Measurements from ENCODE around the gene SHF. TPM values are rescaled to one million over a fixed set of nuclear protein-coding genes. Genes with fewer than 3 reads are reported as not detected.

The SHF gene
- total and polyA plus RNA-seq, 2 of the 4 experiments (the other 2 are of a cell fraction): 1.8 to 3.5 TPM

GRCh38 chr15:45128971-45129639, 58.7 kb downstream of the SHF start:
- Histone ChIP-seq H3K23ac (ENCODE audit: low read depth, low read length) (no peak overlapping the region), H4K20me1 (ENCODE audit: insufficient read depth, low read length) (no peaks in the 10 kb centered on the region), H2AFZ (replicated peaks; ENCODE audit: low read length, poor library complexity) (peak overlapping the region; percentile 54), H2BK5ac (ENCODE audit: low read depth, low read length, poor library complexity, severe bottlenecking) (no peak overlapping the region), H3K4me3 (ENCODE audit: insufficient read depth, low read depth, low read length) (no peak overlapping the region), H3K9me1 (ENCODE audit: insufficient read depth, low read length) (no peaks in the 10 kb centered on the region), H4K8ac (ENCODE audit: low read depth in 2 of 2, low read length in 2 of 2) (no peak overlapping the region), H2BK20ac (ENCODE audit: low read depth, low read length) (no peak overlapping the region), H2BK15ac (ENCODE audit: low read depth, low read length) (no peak overlapping the region), H3K4me1 (ENCODE audit: control insufficient read depth, insufficient read depth, low read length) (no peaks in the 10 kb centered on the region; the same call in 1 of the 2 replicates), H3K4ac (ENCODE audit: low read depth, low read length) (no peak overlapping the region), H2AK9ac (replicated peaks; ENCODE audit: low read depth, low read length, poor library complexity) (no peak overlapping the region), H3K9ac (ENCODE audit: low read depth, low read length) (no peak overlapping the region), H3K14ac (replicated peaks; ENCODE audit: low read depth, low read length) (no peak overlapping the region), H3K36me3 (ENCODE audit: control insufficient read depth, insufficient read depth, low read length) (no peaks in the 10 kb centered on the region), H3K9me3 (ENCODE audit: control insufficient read depth, insufficient read depth, low read length) (no peaks in the 10 kb centered on the region), H3K79me1 (ENCODE audit: low read depth in 1 of 2, low read length in 2 of 2) (no peaks in the 10 kb centered on the region), H2BK120ac (ENCODE audit: low read depth, low read length) (no peak overlapping the region), H3K56ac (ENCODE audit: extremely low read depth, insufficient read depth, low read length) (no peak overlapping the region), H2AK5ac (ENCODE audit: low read depth, low read length) (no peak overlapping the region), H3K18ac (ENCODE audit: low read depth, low read length) (no peak overlapping the region), H3K27ac (ENCODE audit: insufficient read depth, low read length) (no peak overlapping the region), H4K91ac (ENCODE audit: insufficient read depth, low read depth, low read length) (no peak overlapping the region), H3K4me2 (ENCODE audit: low read depth, low read length) (no peak overlapping the region; the same call in 1 of the 2 replicates), H4K5ac (ENCODE audit: low read depth, low read length) (no peak overlapping the region), H3K27me3 (ENCODE audit: control insufficient read depth, insufficient read depth, low read length) (peaks cover 79% of the 10 kb centered on the region)
- intact Hi-C loops (cut with micrococcal nuclease) (no loop called here), in situ Hi-C loops (cut with MboI; ENCODE audit: low sequenced_read_pairs) (no loop called here), dilution Hi-C loops (cut with HindIII; ENCODE audit: low sequenced_read_pairs, unreplicated experiment) (no loop called here)
- ChIA-PET CTCF (no interaction called here), POLR2A (ENCODE audit: unreplicated experiment) (no interaction called here)
- no peak for TF ChIP-seq RFX5 (IDR thresholded peaks at IDR 0.05; ENCODE audit: low read depth, low read length)
- TF ChIP-seq RAD21 (IDR thresholded peaks at IDR 0.05; ENCODE audit: low read length): no peak
- no peak for TF ChIP-seq MXI1 (IDR thresholded peaks at IDR 0.05; ENCODE audit: borderline replicate concordance, low read depth, low read length)
- TF ChIP-seq, protein P1, sequence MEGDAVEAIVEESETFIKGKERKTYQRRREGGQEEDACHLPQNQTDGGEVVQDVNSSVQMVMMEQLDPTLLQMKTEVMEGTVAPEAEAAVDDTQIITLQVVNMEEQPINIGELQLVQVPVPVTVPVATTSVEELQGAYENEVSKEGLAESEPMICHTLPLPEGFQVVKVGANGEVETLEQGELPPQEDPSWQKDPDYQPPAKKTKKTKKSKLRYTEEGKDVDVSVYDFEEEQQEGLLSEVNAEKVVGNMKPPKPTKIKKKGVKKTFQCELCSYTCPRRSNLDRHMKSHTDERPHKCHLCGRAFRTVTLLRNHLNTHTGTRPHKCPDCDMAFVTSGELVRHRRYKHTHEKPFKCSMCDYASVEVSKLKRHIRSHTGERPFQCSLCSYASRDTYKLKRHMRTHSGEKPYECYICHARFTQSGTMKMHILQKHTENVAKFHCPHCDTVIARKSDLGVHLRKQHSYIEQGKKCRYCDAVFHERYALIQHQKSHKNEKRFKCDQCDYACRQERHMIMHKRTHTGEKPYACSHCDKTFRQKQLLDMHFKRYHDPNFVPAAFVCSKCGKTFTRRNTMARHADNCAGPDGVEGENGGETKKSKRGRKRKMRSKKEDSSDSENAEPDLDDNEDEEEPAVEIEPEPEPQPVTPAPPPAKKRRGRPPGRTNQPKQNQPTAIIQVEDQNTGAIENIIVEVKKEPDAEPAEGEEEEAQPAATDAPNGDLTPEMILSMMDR (conservative IDR thresholded peaks at IDR 0.05; ENCODE audit: low read depth, low read length): no peak
- no peak for TF ChIP-seq ELK1 (IDR thresholded peaks at IDR 0.05; ENCODE audit: borderline replicate concordance, low read depth, low read length)
- TF ChIP-seq CHD1 (IDR thresholded peaks at IDR 0.05; ENCODE audit: low read depth, low read length): no peak
- TF ChIP-seq FOS (IDR thresholded peaks at IDR 0.05; ENCODE audit: low read depth, low read length): no peak
- ATAC-seq (ENCODE audit: low read depth) (no peak), DNase-seq (no peak)
- BruUV-seq (replicated peaks): no TSS peak
- 0% methylated on average over 11 of the region's 47 CpGs; no CpG with 5 or more reads in 1 of the 2 experiments for WGBS, 2 experiments (ENCODE audit: extremely low coverage in 2 of 2, insufficient read length in 1 of 2)
